ENCODE measurements around the gene CLEC4G.

- TF ChIP-seq CTCF (IDR thresholded peaks at IDR 0.05; ENCODE audit: extremely low read depth in 1 of 2, insufficient read depth in 1 of 2, low read depth in 1 of 2, low read length in 2 of 2) = no peak
- no peak for TF ChIP-seq MAX (IDR thresholded peaks at IDR 0.05; ENCODE audit: insufficient read depth, insufficient read length)
Measured at GRCh38 chr19:7690779-7691258, 41.1 kb downstream of the CLEC4G start.

Measured in endothelial cell of umbilical vein (primary cell).